ENCODE results near the gene CLCA2. TPM values are rescaled to one million over a fixed set of nuclear protein-coding genes. Genes with fewer than 3 reads are reported as not detected.

The CLCA2 gene
- total RNA-seq, 1 donor from 2014 or later: 0.60 TPM

GRCh38 chr1:86416343-86416742, 7.6 kb upstream of the CLCA2 start:
- TF ChIP-seq CTCF (conservative IDR thresholded peaks at IDR 0.05): no peak
- Mint-ChIP-seq H3K4me1 (ENCODE audit: unreplicated experiment) (no peaks in the 10 kb centered on the region), H3K27me3 (no peaks in the 10 kb centered on the region), H3K9me3 (no peaks in the 10 kb centered on the region), H3K27ac (no peak overlapping the region), H3K36me3 (no peaks in the 10 kb centered on the region), H3K4me3 (no peak overlapping the region)
- no peak for DNase-seq (ENCODE audit: extremely low spot score, unreplicated experiment)

GRCh38 chr1:86419277-86419903, 4.6 kb upstream of the CLCA2 start:
- Mint-ChIP-seq H3K4me1 (ENCODE audit: unreplicated experiment) (no peaks in the 10 kb centered on the region), H3K27ac (peak overlapping the region; percentile 26), H3K27me3 (no peaks in the 10 kb centered on the region), H3K36me3 (no peaks in the 10 kb centered on the region), H3K4me3 (no peak overlapping the region), H3K9me3 (no peaks in the 10 kb centered on the region)
- DNase-seq (ENCODE audit: extremely low spot score, unreplicated experiment): no peak
- peak; percentile 47 for TF ChIP-seq CTCF (conservative IDR thresholded peaks at IDR 0.05)

GRCh38 chr1:86421601-86422280, 2.2 kb upstream of the CLCA2 start:
- H3K27ac Mint-ChIP-seq: no peak overlapping the region
- DNase-seq (ENCODE audit: extremely low spot score, unreplicated experiment): no peak
- H3K9me3 Mint-ChIP-seq: no peaks in the 10 kb centered on the region
- no peaks in the 10 kb centered on the region for H3K27me3 Mint-ChIP-seq
- no peaks in the 10 kb centered on the region for H3K4me1 Mint-ChIP-seq (ENCODE audit: unreplicated experiment)
- no peak for TF ChIP-seq CTCF (conservative IDR thresholded peaks at IDR 0.05)
- no peaks in the 10 kb centered on the region for H3K36me3 Mint-ChIP-seq
- H3K4me3 Mint-ChIP-seq: no peak overlapping the region

- Mint-ChIP-seq H3K4me3 (no peak overlapping the region), H3K9me3 (no peaks in the 10 kb centered on the region), H3K27ac (no peak overlapping the region), H3K27me3 (no peaks in the 10 kb centered on the region), H3K4me1 (ENCODE audit: unreplicated experiment) (no peaks in the 10 kb centered on the region), H3K36me3 (no peaks in the 10 kb centered on the region)
- TF ChIP-seq CTCF (conservative IDR thresholded peaks at IDR 0.05): no peak
- no peak for DNase-seq (ENCODE audit: extremely low spot score, unreplicated experiment)
These were observed 498 bp upstream of the CLCA2 start for GRCh38 chr1:86423473-86423872.

GRCh38 chr1:86429122-86429725, 5.3 kb downstream of the CLCA2 start:
- Mint-ChIP-seq H3K36me3 (no peaks in the 10 kb centered on the region), H3K27me3 (no peaks in the 10 kb centered on the region), H3K9me3 (no peaks in the 10 kb centered on the region), H3K4me1 (ENCODE audit: unreplicated experiment) (no peaks in the 10 kb centered on the region), H3K4me3 (no peak overlapping the region), H3K27ac (no peak overlapping the region)
- DNase-seq (ENCODE audit: extremely low spot score, unreplicated experiment): no peak
- no peak for TF ChIP-seq CTCF (conservative IDR thresholded peaks at IDR 0.05)

All from type B pancreatic cell (in vitro differentiated cells).